ENCODE data around the gene HAT1.

Gene HAT1

GRCh38 chr2:171908235-171908634, 14.0 kb upstream of the HAT1 start:
- H3K4me3 ChIP-seq (ENCODE audit: low read depth, low read length): no peak overlapping the region
- DNase-seq (ENCODE audit: low read depth): no peak
- no peak for TF ChIP-seq MYC (IDR thresholded peaks at IDR 0.05; ENCODE audit: low read depth, low read length)

DNA sequence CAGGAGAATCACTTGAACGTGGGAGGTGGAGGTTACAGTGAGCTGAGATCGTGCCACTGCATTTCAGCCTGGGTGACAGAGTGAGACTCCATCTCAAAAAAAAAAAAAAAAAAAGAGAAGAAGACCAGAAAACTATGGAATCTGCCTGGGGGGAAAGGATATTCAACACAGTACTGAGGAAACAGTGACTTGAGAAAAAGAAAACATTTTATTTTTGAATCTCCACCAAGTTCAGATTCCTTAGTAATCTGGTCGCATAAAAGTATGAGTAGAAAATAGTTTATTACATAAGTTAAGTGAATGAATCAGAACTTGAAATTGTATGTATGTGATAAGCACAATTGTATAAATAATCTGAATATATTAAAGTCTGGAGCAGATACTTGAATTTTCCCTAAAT, 13.0 kb upstream of the HAT1 start:
- H3K4me3 ChIP-seq (ENCODE audit: low read depth, low read length): no peak overlapping the region
- TF ChIP-seq MAX (IDR thresholded peaks at IDR 0.05; ENCODE audit: low read depth, low read length) (no peak), POLR2A (IDR thresholded peaks at IDR 0.05; ENCODE audit: extremely low read depth, insufficient read length) (no peak), CTCF (IDR thresholded peaks at IDR 0.05; ENCODE audit: low read depth, low read length) (no peak), MYC (IDR thresholded peaks at IDR 0.05; ENCODE audit: low read depth, low read length) (no peak)
- DNase-seq (ENCODE audit: low read depth): no peak

GRCh38 chr2:171910494-171910893, 11.8 kb upstream of the HAT1 start:
- no peak for DNase-seq (ENCODE audit: low read depth)
- TF ChIP-seq MYC (IDR thresholded peaks at IDR 0.05; ENCODE audit: low read depth, low read length) (no peak), POLR2A (IDR thresholded peaks at IDR 0.05; ENCODE audit: extremely low read depth, insufficient read length) (no peak), CTCF (IDR thresholded peaks at IDR 0.05; ENCODE audit: low read depth, low read length) (no peak), MAX (IDR thresholded peaks at IDR 0.05; ENCODE audit: low read depth, low read length) (no peak)
- no peak overlapping the region for H3K4me3 ChIP-seq (ENCODE audit: low read depth, low read length)

DNA sequence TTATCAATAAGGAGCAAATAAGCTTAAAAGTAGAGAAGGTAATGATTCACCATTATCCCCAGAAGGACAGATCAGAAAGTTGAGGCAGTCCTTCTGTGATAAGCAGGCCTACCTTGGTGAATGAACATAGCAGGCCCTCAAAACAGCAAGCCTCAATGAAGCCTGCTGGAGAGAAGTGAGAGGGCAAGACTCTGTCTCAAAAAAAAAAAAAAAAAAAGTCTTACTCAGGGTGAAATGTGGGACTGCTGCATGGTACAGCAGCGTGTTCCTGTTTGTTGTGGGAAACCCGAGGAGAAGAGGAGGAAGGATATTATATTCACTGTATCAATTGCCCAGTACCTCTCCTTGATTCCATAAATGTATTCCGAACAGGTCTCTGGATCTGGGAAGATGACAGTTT, 8.7 kb upstream of the HAT1 start:
- H3K4me3 ChIP-seq (ENCODE audit: low read depth, low read length): no peak overlapping the region
- DNase-seq (ENCODE audit: low read depth): no peak
- TF ChIP-seq MAX (IDR thresholded peaks at IDR 0.05; ENCODE audit: low read depth, low read length) (no peak), CTCF (IDR thresholded peaks at IDR 0.05; ENCODE audit: low read depth, low read length) (no peak), POLR2A (IDR thresholded peaks at IDR 0.05; ENCODE audit: extremely low read depth, insufficient read length) (no peak), MYC (IDR thresholded peaks at IDR 0.05; ENCODE audit: low read depth, low read length) (no peak)

DNA sequence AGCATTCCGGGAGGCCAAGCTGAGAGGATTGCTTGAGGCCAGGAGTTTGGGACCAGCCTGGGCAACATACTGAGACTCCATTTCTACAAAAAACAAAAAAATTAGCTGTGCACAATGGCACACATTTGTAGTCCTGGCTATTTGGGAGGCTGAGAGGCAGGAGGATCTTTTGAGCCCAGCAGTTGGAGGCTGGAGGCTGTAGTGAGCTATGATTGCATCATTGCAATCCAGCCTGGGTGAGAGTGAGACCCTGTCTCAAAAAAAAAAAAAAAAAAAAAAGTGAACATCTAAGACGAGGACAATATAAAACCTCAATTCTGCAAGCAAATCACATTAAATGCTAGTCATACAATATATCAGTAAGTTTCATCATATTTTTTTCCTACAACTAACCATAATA, 2.8 kb upstream of the HAT1 start:
- no peak for DNase-seq (ENCODE audit: low read depth)
- no peak for TF ChIP-seq MAX (IDR thresholded peaks at IDR 0.05; ENCODE audit: low read depth, low read length)
- TF ChIP-seq MYC (IDR thresholded peaks at IDR 0.05; ENCODE audit: low read depth, low read length): no peak
- TF ChIP-seq CTCF (IDR thresholded peaks at IDR 0.05; ENCODE audit: low read depth, low read length): no peak
- no peak for TF ChIP-seq POLR2A (IDR thresholded peaks at IDR 0.05; ENCODE audit: extremely low read depth, insufficient read length)
- no peak overlapping the region for H3K4me3 ChIP-seq (ENCODE audit: low read depth, low read length)

GRCh38 chr2:171921970-171922229, 361 bp upstream of the HAT1 start:
- no peak for DNase-seq (ENCODE audit: low read depth)
- TF ChIP-seq CTCF (IDR thresholded peaks at IDR 0.05; ENCODE audit: low read depth, low read length) (no peak), POLR2A (IDR thresholded peaks at IDR 0.05; ENCODE audit: extremely low read depth, insufficient read length) (no peak), MYC (IDR thresholded peaks at IDR 0.05; ENCODE audit: low read depth, low read length) (no peak), MAX (IDR thresholded peaks at IDR 0.05; ENCODE audit: low read depth, low read length) (no peak)
- peak overlapping the region; percentile 70 for H3K4me3 ChIP-seq (ENCODE audit: low read depth, low read length)
